ENCODE results near the gene RNF166. TPM values are rescaled to one million over a fixed set of nuclear protein-coding genes. Genes with fewer than 3 reads are reported as not detected.

Gene RNF166
- total and polyA plus RNA-seq, 2 of the 13 experiments (the other 11 are each of a cell fraction or from before 2014, with no cell fraction given), result 21.4 to 23.0 TPM

DNA sequence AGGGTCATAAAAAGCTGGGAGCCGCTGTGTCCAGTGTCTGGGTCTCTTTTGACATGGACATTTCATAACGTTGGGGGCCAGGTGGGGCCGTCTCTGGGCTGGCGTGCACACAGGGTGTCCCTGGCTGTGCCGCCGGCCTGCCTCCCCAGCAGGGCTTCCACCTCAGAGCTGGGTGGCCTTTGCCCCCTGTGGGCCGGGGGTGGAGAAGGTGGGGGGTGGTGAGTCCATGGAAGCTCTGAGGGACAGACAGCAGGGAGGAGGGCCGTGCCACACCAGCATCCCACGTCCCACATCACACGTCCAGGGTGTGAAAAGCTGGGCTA lies 19.0 kb downstream of the RNF166 start (continued):
- TF ChIP-seq, protein P1, sequence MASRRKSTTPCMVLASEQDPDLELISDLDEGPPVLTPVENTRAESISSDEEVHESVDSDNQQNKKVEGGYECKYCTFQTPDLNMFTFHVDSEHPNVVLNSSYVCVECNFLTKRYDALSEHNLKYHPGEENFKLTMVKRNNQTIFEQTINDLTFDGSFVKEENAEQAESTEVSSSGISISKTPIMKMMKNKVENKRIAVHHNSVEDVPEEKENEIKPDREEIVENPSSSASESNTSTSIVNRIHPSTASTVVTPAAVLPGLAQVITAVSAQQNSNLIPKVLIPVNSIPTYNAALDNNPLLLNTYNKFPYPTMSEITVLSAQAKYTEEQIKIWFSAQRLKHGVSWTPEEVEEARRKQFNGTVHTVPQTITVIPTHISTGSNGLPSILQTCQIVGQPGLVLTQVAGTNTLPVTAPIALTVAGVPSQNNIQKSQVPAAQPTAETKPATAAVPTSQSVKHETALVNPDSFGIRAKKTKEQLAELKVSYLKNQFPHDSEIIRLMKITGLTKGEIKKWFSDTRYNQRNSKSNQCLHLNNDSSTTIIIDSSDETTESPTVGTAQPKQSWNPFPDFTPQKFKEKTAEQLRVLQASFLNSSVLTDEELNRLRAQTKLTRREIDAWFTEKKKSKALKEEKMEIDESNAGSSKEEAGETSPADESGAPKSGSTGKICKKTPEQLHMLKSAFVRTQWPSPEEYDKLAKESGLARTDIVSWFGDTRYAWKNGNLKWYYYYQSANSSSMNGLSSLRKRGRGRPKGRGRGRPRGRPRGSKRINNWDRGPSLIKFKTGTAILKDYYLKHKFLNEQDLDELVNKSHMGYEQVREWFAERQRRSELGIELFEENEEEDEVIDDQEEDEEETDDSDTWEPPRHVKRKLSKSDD (CRISPR knock-in tag; IDR thresholded peaks at IDR 0.05; ENCODE audit: low read depth), result 0 out of 2 replicates have a peak, but pooled peaks have one; percentile 26
- TF ChIP-seq PHF20 (CRISPR knock-in tag; IDR thresholded peaks at IDR 0.05) (0 out of 2 replicates have a peak, but pooled peaks have one; percentile 47), TBX2 (CRISPR knock-in tag; IDR thresholded peaks at IDR 0.05; ENCODE audit: borderline replicate concordance) (0 out of 2 replicates have a peak, but pooled peaks have one; percentile 2), NCOA1 (CRISPR knock-in tag; IDR thresholded peaks at IDR 0.05) (no peak), MTA1 (CRISPR knock-in tag; IDR thresholded peaks at IDR 0.05; ENCODE audit: borderline replicate concordance) (no peak), ZNF12 (CRISPR knock-in tag; IDR thresholded peaks at IDR 0.05) (no peak), POGZ (CRISPR knock-in tag; IDR thresholded peaks at IDR 0.05) (no peak), MYNN (CRISPR knock-in tag; IDR thresholded peaks at IDR 0.05; ENCODE audit: low read depth) (no peak), ZNF703 (CRISPR knock-in tag; IDR thresholded peaks at IDR 0.05; ENCODE audit: borderline replicate concordance) (no peak), ZNF563 (CRISPR knock-in tag; IDR thresholded peaks at IDR 0.05) (no peak), ZNF180 (CRISPR knock-in tag; IDR thresholded peaks at IDR 0.05; ENCODE audit: borderline replicate concordance, low read depth) (no peak), KDM4B (CRISPR knock-in tag; IDR thresholded peaks at IDR 0.05) (0 out of 2 replicates have a peak, but pooled peaks have one; percentile 1), ZSCAN12 (CRISPR knock-in tag; IDR thresholded peaks at IDR 0.05) (no peak), RFX5 (IDR thresholded peaks at IDR 0.05; ENCODE audit: low read depth, low read length) (no peak)
- TF ChIP-seq, protein P2, sequence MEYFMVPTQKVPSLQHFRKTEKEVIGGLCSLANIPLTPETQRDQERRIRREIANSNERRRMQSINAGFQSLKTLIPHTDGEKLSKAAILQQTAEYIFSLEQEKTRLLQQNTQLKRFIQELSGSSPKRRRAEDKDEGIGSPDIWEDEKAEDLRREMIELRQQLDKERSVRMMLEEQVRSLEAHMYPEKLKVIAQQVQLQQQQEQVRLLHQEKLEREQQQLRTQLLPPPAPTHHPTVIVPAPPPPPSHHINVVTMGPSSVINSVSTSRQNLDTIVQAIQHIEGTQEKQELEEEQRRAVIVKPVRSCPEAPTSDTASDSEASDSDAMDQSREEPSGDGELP (IDR thresholded peaks at IDR 0.05; ENCODE audit: borderline replicate concordance, low read depth), result peak; percentile 37; the same call in 1 of the 2 replicates
- TF ChIP-seq, protein P3, sequence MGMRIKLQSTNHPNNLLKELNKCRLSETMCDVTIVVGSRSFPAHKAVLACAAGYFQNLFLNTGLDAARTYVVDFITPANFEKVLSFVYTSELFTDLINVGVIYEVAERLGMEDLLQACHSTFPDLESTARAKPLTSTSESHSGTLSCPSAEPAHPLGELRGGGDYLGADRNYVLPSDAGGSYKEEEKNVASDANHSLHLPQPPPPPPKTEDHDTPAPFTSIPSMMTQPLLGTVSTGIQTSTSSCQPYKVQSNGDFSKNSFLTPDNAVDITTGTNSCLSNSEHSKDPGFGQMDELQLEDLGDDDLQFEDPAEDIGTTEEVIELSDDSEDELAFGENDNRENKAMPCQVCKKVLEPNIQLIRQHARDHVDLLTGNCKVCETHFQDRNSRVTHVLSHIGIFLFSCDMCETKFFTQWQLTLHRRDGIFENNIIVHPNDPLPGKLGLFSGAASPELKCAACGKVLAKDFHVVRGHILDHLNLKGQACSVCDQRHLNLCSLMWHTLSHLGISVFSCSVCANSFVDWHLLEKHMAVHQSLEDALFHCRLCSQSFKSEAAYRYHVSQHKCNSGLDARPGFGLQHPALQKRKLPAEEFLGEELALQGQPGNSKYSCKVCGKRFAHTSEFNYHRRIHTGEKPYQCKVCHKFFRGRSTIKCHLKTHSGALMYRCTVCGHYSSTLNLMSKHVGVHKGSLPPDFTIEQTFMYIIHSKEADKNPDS (CRISPR knock-in tag; IDR thresholded peaks at IDR 0.05), result no peak
- TF ChIP-seq, protein P4, sequence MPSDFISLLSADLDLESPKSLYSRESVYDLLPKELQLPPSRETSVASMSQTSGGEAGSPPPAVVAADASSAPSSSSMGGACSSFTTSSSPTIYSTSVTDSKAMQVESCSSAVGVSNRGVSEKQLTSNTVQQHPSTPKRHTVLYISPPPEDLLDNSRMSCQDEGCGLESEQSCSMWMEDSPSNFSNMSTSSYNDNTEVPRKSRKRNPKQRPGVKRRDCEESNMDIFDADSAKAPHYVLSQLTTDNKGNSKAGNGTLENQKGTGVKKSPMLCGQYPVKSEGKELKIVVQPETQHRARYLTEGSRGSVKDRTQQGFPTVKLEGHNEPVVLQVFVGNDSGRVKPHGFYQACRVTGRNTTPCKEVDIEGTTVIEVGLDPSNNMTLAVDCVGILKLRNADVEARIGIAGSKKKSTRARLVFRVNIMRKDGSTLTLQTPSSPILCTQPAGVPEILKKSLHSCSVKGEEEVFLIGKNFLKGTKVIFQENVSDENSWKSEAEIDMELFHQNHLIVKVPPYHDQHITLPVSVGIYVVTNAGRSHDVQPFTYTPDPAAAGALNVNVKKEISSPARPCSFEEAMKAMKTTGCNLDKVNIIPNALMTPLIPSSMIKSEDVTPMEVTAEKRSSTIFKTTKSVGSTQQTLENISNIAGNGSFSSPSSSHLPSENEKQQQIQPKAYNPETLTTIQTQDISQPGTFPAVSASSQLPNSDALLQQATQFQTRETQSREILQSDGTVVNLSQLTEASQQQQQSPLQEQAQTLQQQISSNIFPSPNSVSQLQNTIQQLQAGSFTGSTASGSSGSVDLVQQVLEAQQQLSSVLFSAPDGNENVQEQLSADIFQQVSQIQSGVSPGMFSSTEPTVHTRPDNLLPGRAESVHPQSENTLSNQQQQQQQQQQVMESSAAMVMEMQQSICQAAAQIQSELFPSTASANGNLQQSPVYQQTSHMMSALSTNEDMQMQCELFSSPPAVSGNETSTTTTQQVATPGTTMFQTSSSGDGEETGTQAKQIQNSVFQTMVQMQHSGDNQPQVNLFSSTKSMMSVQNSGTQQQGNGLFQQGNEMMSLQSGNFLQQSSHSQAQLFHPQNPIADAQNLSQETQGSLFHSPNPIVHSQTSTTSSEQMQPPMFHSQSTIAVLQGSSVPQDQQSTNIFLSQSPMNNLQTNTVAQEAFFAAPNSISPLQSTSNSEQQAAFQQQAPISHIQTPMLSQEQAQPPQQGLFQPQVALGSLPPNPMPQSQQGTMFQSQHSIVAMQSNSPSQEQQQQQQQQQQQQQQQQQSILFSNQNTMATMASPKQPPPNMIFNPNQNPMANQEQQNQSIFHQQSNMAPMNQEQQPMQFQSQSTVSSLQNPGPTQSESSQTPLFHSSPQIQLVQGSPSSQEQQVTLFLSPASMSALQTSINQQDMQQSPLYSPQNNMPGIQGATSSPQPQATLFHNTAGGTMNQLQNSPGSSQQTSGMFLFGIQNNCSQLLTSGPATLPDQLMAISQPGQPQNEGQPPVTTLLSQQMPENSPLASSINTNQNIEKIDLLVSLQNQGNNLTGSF (CRISPR knock-in tag; IDR thresholded peaks at IDR 0.05), result no peak
- TF ChIP-seq, protein P5, sequence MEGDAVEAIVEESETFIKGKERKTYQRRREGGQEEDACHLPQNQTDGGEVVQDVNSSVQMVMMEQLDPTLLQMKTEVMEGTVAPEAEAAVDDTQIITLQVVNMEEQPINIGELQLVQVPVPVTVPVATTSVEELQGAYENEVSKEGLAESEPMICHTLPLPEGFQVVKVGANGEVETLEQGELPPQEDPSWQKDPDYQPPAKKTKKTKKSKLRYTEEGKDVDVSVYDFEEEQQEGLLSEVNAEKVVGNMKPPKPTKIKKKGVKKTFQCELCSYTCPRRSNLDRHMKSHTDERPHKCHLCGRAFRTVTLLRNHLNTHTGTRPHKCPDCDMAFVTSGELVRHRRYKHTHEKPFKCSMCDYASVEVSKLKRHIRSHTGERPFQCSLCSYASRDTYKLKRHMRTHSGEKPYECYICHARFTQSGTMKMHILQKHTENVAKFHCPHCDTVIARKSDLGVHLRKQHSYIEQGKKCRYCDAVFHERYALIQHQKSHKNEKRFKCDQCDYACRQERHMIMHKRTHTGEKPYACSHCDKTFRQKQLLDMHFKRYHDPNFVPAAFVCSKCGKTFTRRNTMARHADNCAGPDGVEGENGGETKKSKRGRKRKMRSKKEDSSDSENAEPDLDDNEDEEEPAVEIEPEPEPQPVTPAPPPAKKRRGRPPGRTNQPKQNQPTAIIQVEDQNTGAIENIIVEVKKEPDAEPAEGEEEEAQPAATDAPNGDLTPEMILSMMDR (CRISPR knock-in tag; IDR thresholded peaks at IDR 0.05), result peak; percentile 37
